Ovary (tissue), 9 donors: Measurements from ENCODE around the gene CCR9. TPM values are rescaled to one million over a fixed set of nuclear protein-coding genes. Genes with fewer than 3 reads are reported as not detected.

Experiments used
- DNase-seq, 5 donors: peaks; one replicate each; pipeline ENCODE4 v3.0.0-alpha.2; 2019 to 2020
- H3K27ac ChIP-seq, 2 donors: fragments of 200-600 bp; one replicate each; pipeline versions ENCODE4 v1.5.1 to v1.8.0; 2019 to 2022
- H3K27me3 ChIP-seq: fragments of 200-600 bp; one replicate; pipeline ENCODE4 v1.8.0; 2022
- H3K36me3 ChIP-seq: fragments of 200-600 bp; sonication (generic); one replicate; pipeline ENCODE4 v1.5.1; 2019
- H3K4me1 ChIP-seq: one replicate; pipeline ENCODE4 v1.8.1; 2013; ENCODE audit warnings: mild to moderate bottlenecking, moderate library complexity; ENCODE audit not compliant: insufficient read depth
- H3K4me3 ChIP-seq: fragments of 200-600 bp; sonication (generic); one replicate; pipeline ENCODE4 v1.5.1; 2017
- H3K9me3 ChIP-seq, 2 donors: fragments of 200-600 bp in 1 of 2; sonication (generic) in 1 of 2; one replicate each; pipeline versions ENCODE4 v1.5.1 to v1.8.1; 2013 to 2019; ENCODE audit warnings: mild to moderate bottlenecking in 1 of 2, moderate library complexity in 1 of 2
- CTCF ChIP-seq, 3 donors: fragments of 450-650 bp in 2 of 3; fragments of 200-600 bp in 1 of 3; IDR thresholded peaks; one replicate each; pipeline versions ENCODE4 v1.5.1 to v1.8.0; 2016 to 2022; ENCODE audit warnings: antibody characterized with exemption in 3 of 3, mild to moderate bottlenecking in 1 of 3
- EP300 ChIP-seq: sonication (generic); formaldehyde crosslinking; IDR thresholded peaks from one replicate; pipeline ENCODE4 v1.6.1; 2017; ENCODE audit warnings: antibody characterized with exemption
- POLR2A ChIP-seq: fragments of 450-650 bp; IDR thresholded peaks from one replicate; pipeline ENCODE4 v1.6.1; 2017; ENCODE audit warnings: antibody characterized with exemption, mild to moderate bottlenecking, moderate library complexity
- WGBS, 3 donors: extraction: QIAGEN DNeasy Blood & Tissue Kit in 1 of 3; methylation state at CpG; one replicate each; pipeline versions ENCODE4 v1.1.5 to v1.1.7; 2013 to 2017; 5-methylcytosine and 5-hydroxymethylcytosine counted together
- intact Hi-C, 4 donors: fragments of 100-400 bp; cut with DNase I; formaldehyde crosslinking; loops; one replicate each; pipeline versions ENCODE4 v1.11.0 to v1.15.1; 2022 to 2023
- polyA plus RNA-seq, 2 donors: library from polyadenylated mRNA; stranded (reverse); fragments of 200-250 nt in 1 of 2; fragments of 350-450 nt in 1 of 2; fragmentation: Illumina TruSeq in 1 of 2; extraction: RNeasy Lipid Tissue Mini Kit (QIAGEN cat#74804) in 1 of 2; gene quantifications; one replicate each; pipeline ENCODE4 v1.2.3, GENCODE V29; 2013 to 2014
- total RNA-seq, 7 donors: library from RNA; depleted of rRNA in 2 of 7; stranded (reverse); fragments of >200 nt in 2 of 7; fragmentation: NEBNext Ultra II Directional in 3 of 7; extraction: Animal tissue kit (Norgen Biotek cat#: 25700) in 3 of 7; gene quantifications; one replicate each; pipeline versions ENCODE4 v1.1.0 to v1.2.4, GENCODE V29; 2016 to 2023
- donor health status: DM: no; HTN: no; CAD: no; lungs with moderate emphysema.
- donor health status: DM: no; HTN: no; CAD: no.
- donor health status: Bipolar disorder and iron deficiency.
- donor health status: DM: yes; HTN: yes; CAD: no.
- donor health status: DM: no; HTN: no; CAD: no.
- donor health status: DM: yes; HTN: yes; CAD: no.

CCR9 gene
- total and polyA plus RNA-seq, 9 donors = 0.05 to 0.24 (median 0.09) TPM; not detected in 5

- no peaks in the 10 kb centered on the region for H3K36me3 ChIP-seq
- intact Hi-C loops = no loop called here
- no peak for DNase-seq
- no peaks in the 10 kb centered on the region for H3K27me3 ChIP-seq
- TF ChIP-seq POLR2A (no peak), CTCF (IDR thresholded peaks at IDR 0.05) (no peak), EP300 (no peak)
- H3K4me1 ChIP-seq = no peaks in the 10 kb centered on the region
- no peak overlapping the region for H3K27ac ChIP-seq
- no peak overlapping the region for H3K4me3 ChIP-seq
- WGBS, 3 donors = 72 to 74% (median 73%) methylated on average over 13 of the region's 13 CpGs
- no peaks in the 10 kb centered on the region for H3K9me3 ChIP-seq
These were observed 21.7 kb downstream of the CCR9 start for GRCh38 chr3:45907769-45908705.

- Histone ChIP-seq H3K4me1 (no peaks in the 10 kb centered on the region), H3K27ac (no peak overlapping the region), H3K36me3 (no peaks in the 10 kb centered on the region), H3K9me3 (no peaks in the 10 kb centered on the region), H3K27me3 (no peaks in the 10 kb centered on the region), H3K4me3 (no peak overlapping the region)
- WGBS, 3 donors = 86 to 89% (median 88%) methylated on average over 7 of the region's 7 CpGs
- no peak for DNase-seq
- no peak for TF ChIP-seq CTCF (IDR thresholded peaks at IDR 0.05)
- no peak for TF ChIP-seq POLR2A
- no peak for TF ChIP-seq EP300
- intact Hi-C loops = no loop called here
These were observed 22.4 kb downstream of the CCR9 start for GRCh38 chr3:45908761-45909160.

- Histone ChIP-seq H3K4me1 (no peaks in the 10 kb centered on the region), H3K27me3 (no peaks in the 10 kb centered on the region), H3K27ac (no peak overlapping the region), H3K36me3 (no peaks in the 10 kb centered on the region), H3K9me3 (no peaks in the 10 kb centered on the region), H3K4me3 (no peak overlapping the region)
- intact Hi-C loops = no loop called here
- TF ChIP-seq CTCF (IDR thresholded peaks at IDR 0.05) = no peak
- no peak for TF ChIP-seq POLR2A
- no peak for TF ChIP-seq EP300
- DNase-seq = no peak
- WGBS, 3 donors = 88% methylated on average over 6 of the region's 6 CpGs
These were observed 23.2 kb downstream of the CCR9 start for GRCh38 chr3:45909542-45909941.

GRCh38 chr3:45910892-45911291, 24.5 kb downstream of the CCR9 start:
- no peaks in the 10 kb centered on the region for H3K4me1 ChIP-seq
- 70 to 75% (median 73%) methylated on average over 4 of the region's 4 CpGs for WGBS, 3 donors
- H3K27ac ChIP-seq = no peak overlapping the region
- H3K36me3 ChIP-seq = no peaks in the 10 kb centered on the region
- DNase-seq = no peak
- H3K9me3 ChIP-seq = no peaks in the 10 kb centered on the region
- no peak overlapping the region for H3K4me3 ChIP-seq
- no peak for TF ChIP-seq EP300
- no peak for TF ChIP-seq CTCF (IDR thresholded peaks at IDR 0.05)
- TF ChIP-seq POLR2A = no peak
- intact Hi-C loops = no loop called here
- H3K27me3 ChIP-seq = no peaks in the 10 kb centered on the region
